Peyer's patch (tissue), 4 donors: ENCODE results near the gene TMEM174. TPM values are rescaled to one million over a fixed set of nuclear protein-coding genes. Genes with fewer than 3 reads are reported as not detected.

Source experiments
- DNase-seq, 3 donors: peaks; one replicate each; pipeline ENCODE4 v3.0.0-alpha.2; 2017 to 2019
- H3K27ac ChIP-seq, 4 donors: fragments of 200-600 bp; sonication (generic); one replicate each; pipeline ENCODE4 v1.5.1; 2016 to 2019
- H3K27me3 ChIP-seq, 2 donors: fragments of 200-600 bp; sonication (generic); one replicate each; pipeline ENCODE4 v1.5.1; 2019
- H3K36me3 ChIP-seq, 3 donors: fragments of 200-600 bp; sonication (generic); one replicate each; pipeline ENCODE4 v1.5.1; 2016 to 2019
- H3K4me1 ChIP-seq, 4 donors: fragments of 200-600 bp; sonication (generic); one replicate each; pipeline ENCODE4 v1.5.1; 2016 to 2019
- H3K4me3 ChIP-seq, 4 donors: fragments of 200-600 bp; sonication (generic); 1 replicate in 3 of 4; 2 replicates in 1 of 4; pipeline ENCODE4 v1.5.1; 2016 to 2019; ENCODE audit warnings: mild to moderate bottlenecking in 1 of 4
- H3K9me3 ChIP-seq, 4 donors: fragments of 200-600 bp; sonication (generic); one replicate each; pipeline ENCODE4 v1.5.1; 2016 to 2019; ENCODE audit warnings: mild to moderate bottlenecking in 1 of 4
- CTCF ChIP-seq, 6 experiments: fragments of 450-650 bp in 4 of 6; fragments of 200-600 bp in 2 of 6; sonication (generic) in 1 of 6; IDR thresholded peaks; one replicate each; pipeline ENCODE4 v1.5.1; 2017 to 2019; ENCODE audit warnings: antibody characterized with exemption in 6 of 6, mild to moderate bottlenecking in 3 of 6, moderate library complexity in 1 of 6
- POLR2A ChIP-seq, 2 donors: fragments of 450-650 bp; IDR thresholded peaks; one replicate each; pipeline ENCODE4 v1.5.1; 2017; ENCODE audit warnings: antibody characterized with exemption in 2 of 2, mild to moderate bottlenecking in 2 of 2, moderate library complexity in 2 of 2
- total RNA-seq, 4 donors: library from RNA; depleted of rRNA; stranded (reverse); fragments of >200 nt; gene quantifications; one replicate each; pipeline ENCODE4 v1.1.0, GENCODE V29; 2016

The TMEM174 gene
- total RNA-seq, 4 donors from 2014 or later: not detected

GRCh38 chr5:73131711-73132425 is 41.1 kb upstream of the TMEM174 start:
- H3K36me3 ChIP-seq: no peaks in the 10 kb centered on the region
- H3K9me3 ChIP-seq: no peaks in the 10 kb centered on the region
- H3K27ac ChIP-seq: peak overlapping the region in 1 of 4 donors; percentile 27
- no peak overlapping the region for H3K4me3 ChIP-seq
- peaks cover 0 to 38% (median 0%) of the 10 kb centered on the region in 4 donors for H3K4me1 ChIP-seq
- DNase-seq: no peak
- no peak for TF ChIP-seq CTCF (IDR thresholded peaks at IDR 0.05)
- no peak for TF ChIP-seq POLR2A (IDR thresholded peaks at IDR 0.05)
- H3K27me3 ChIP-seq: no peaks in the 10 kb centered on the region

GRCh38 chr5:73132759-73133158 is 40.2 kb upstream of the TMEM174 start:
- peaks cover 0 to 40% (median 0%) of the 10 kb centered on the region in 4 donors for H3K4me1 ChIP-seq
- TF ChIP-seq POLR2A (IDR thresholded peaks at IDR 0.05) (no peak), CTCF (IDR thresholded peaks at IDR 0.05) (no peak)
- DNase-seq: no peak
- H3K4me3 ChIP-seq: no peak overlapping the region
- no peaks in the 10 kb centered on the region for H3K9me3 ChIP-seq
- no peaks in the 10 kb centered on the region for H3K36me3 ChIP-seq
- no peak overlapping the region for H3K27ac ChIP-seq
- H3K27me3 ChIP-seq: no peaks in the 10 kb centered on the region

- H3K4me3 ChIP-seq: no peak overlapping the region
- TF ChIP-seq CTCF (IDR thresholded peaks at IDR 0.05) (no peak), POLR2A (IDR thresholded peaks at IDR 0.05) (no peak)
Observed at GRCh38 chr5:73135021-73135420, 38.0 kb upstream of the TMEM174 start.

GRCh38 chr5:73135429-73136054 is 37.5 kb upstream of the TMEM174 start:
- Histone ChIP-seq H3K27me3 (no peaks in the 10 kb centered on the region), H3K4me1 (peaks cover 0 to 31% (median 0%) of the 10 kb centered on the region in 4 donors), H3K36me3 (no peaks in the 10 kb centered on the region), H3K27ac (no peak overlapping the region), H3K4me3 (no peak overlapping the region), H3K9me3 (no peaks in the 10 kb centered on the region)
- no peak for DNase-seq
- peak in 4 of 6 experiments; percentile 16 to 52 (median 28) for TF ChIP-seq CTCF (IDR thresholded peaks at IDR 0.05)
- TF ChIP-seq POLR2A (IDR thresholded peaks at IDR 0.05): no peak

More at GRCh38 chr5:73135021-73135420, 38.0 kb upstream of the TMEM174 start:
- Histone ChIP-seq H3K36me3 (no peaks in the 10 kb centered on the region), H3K27me3 (no peaks in the 10 kb centered on the region), H3K27ac (no peak overlapping the region), H3K9me3 (no peaks in the 10 kb centered on the region), H3K4me1 (peaks cover 0 to 34% (median 0%) of the 10 kb centered on the region in 4 donors)
- DNase-seq: no peak

GRCh38 chr5:73136055-73136562 is 36.9 kb upstream of the TMEM174 start:
- no peaks in the 10 kb centered on the region for H3K36me3 ChIP-seq
- H3K4me1 ChIP-seq: peaks cover 0 to 31% (median 0%) of the 10 kb centered on the region in 4 donors
- no peaks in the 10 kb centered on the region for H3K9me3 ChIP-seq
- no peaks in the 10 kb centered on the region for H3K27me3 ChIP-seq
- no peak overlapping the region for H3K4me3 ChIP-seq
- no peak for DNase-seq
- no peak overlapping the region for H3K27ac ChIP-seq
- TF ChIP-seq CTCF (IDR thresholded peaks at IDR 0.05): no peak
